K562 (cell line): ENCODE measurements around the gene SPATA31C2. TPM values are rescaled to one million over a fixed set of nuclear protein-coding genes. Genes with fewer than 3 reads are reported as not detected.

ENCODE experiments used
- ATAC-seq: fragments of 200-7000 bp; cut with Tn5 transposase; 3 replicates; pipeline ENCODE4 v1.9.1; 2020; ENCODE audit warnings: moderate library complexity
- BruUV-seq: library from RNA; stranded (reverse); fragments of 400-500 nt; replicated peaks from 2 replicates; lab custom pipeline; 2021; lab: Mats Ljungman, UMichigan
- CTCF ChIA-PET: fragments of 300-600 bp; formaldehyde crosslinking; extraction: SDS; loops from one replicate; lab custom pipeline; 2021; ENCODE audit warnings: low intra/inter-chr PET ratio; lab: Yijun Ruan, JAX
- POLR2A ChIA-PET: fragments of 300-600, 350-650 bp; sonication (Branson Sonifier 250); formaldehyde crosslinking; extraction: SDS; loops from one replicate; lab custom pipeline; 2021; ENCODE audit warnings: antibody characterized with exemption, inconsistent platforms; lab: Yijun Ruan, JAX
- DNase-seq, 4 experiments: peaks; one replicate each; pipeline versions ENCODE4 v3.0.0 to v3.0.0-alpha.2; 2011 to 2018; ENCODE audit warnings: low spot score in 3 of 4, mixed read lengths in 3 of 4; ENCODE audit errors: extremely low read depth in 1 of 4
- FAIRE-seq: peaks from 2 replicates; lab custom pipeline; 2011; peaks lifted over from hg19 to GRCh38; lab: Jason Lieb, UNC
- H2AFZ ChIP-seq: 2 replicates; pipeline ENCODE4 v1.6.0; 2011; ENCODE audit warnings: low read depth, low read length, control low read depth, inconsistent platforms
- H3K27ac ChIP-seq: fragments of 200-600 bp; 3 replicates; pipeline ENCODE4 v1.8.0; 2011; ENCODE audit warnings: low read depth, mild to moderate bottlenecking, control low read depth, inconsistent platforms, low read length, moderate library complexity, mixed read lengths; ENCODE audit errors: extremely low read depth
- H3K27me3 ChIP-seq, 2 experiments: fragments of 300-600 bp in 1 of 2; 2 replicates in 1 of 2; 3 replicates in 1 of 2; pipeline versions ENCODE4 v1.6.0 to v1.8.0; 2011; ENCODE audit warnings: inconsistent platforms in 2 of 2, low read length in 2 of 2, mild to moderate bottlenecking in 1 of 2, mixed read lengths in 1 of 2, moderate library complexity in 1 of 2; ENCODE audit not compliant: control insufficient read depth in 2 of 2, insufficient read depth in 2 of 2
- H3K36me3 ChIP-seq: fragments of 300-600 bp; 3 replicates; pipeline ENCODE4 v1.8.0; 2011; ENCODE audit warnings: mild to moderate bottlenecking, low read length, inconsistent platforms; ENCODE audit not compliant: control insufficient read depth, insufficient read depth
- H3K4me1 ChIP-seq, 2 experiments: fragments of 200-600 bp in 1 of 2; replicated peaks in 1 of 2; 2 replicates in 1 of 2; 3 replicates in 1 of 2; pipeline versions ENCODE4 v1.5.1 to v1.8.0; 2011; ENCODE audit warnings: inconsistent platforms in 2 of 2, low read length in 2 of 2, mild to moderate bottlenecking in 1 of 2, mixed read lengths in 1 of 2, moderate library complexity in 1 of 2; ENCODE audit not compliant: control insufficient read depth in 2 of 2, insufficient read depth in 2 of 2
- H3K4me2 ChIP-seq: 2 replicates; pipeline ENCODE4 v1.6.1; 2011; ENCODE audit warnings: low read length, control low read depth, inconsistent platforms, mixed read lengths; ENCODE audit not compliant: insufficient read depth
- H3K4me3 ChIP-seq: fragments of 200-600 bp; sonication (generic), shearing (Covaris generic); 2 replicates; pipeline ENCODE4 v1.5.1; 2016; ENCODE audit warnings: control low read depth, inconsistent platforms
- H3K79me2 ChIP-seq: fragments of 200-600 bp; 3 replicates; pipeline ENCODE4 v1.8.0; 2011; ENCODE audit warnings: low read length, inconsistent platforms; ENCODE audit not compliant: control insufficient read depth, insufficient read depth
- H3K9ac ChIP-seq, 2 experiments: 2 replicates each; pipeline versions ENCODE4 v1.6.0 to v1.6.1; 2011; ENCODE audit warnings: low read depth in 2 of 2, low read length in 2 of 2, control low read depth in 1 of 2, inconsistent platforms in 1 of 2, mild to moderate bottlenecking in 1 of 2, mixed read lengths in 1 of 2; ENCODE audit not compliant: insufficient read depth in 1 of 2
- H3K9me1 ChIP-seq: one replicate; pipeline ENCODE4 v1.6.0; 2011; ENCODE audit warnings: inconsistent platforms, mild to moderate bottlenecking, low read length, moderate library complexity; ENCODE audit not compliant: control insufficient read depth, insufficient read depth
- H3K9me3 ChIP-seq: replicated peaks from 2 replicates; pipeline ENCODE4 v1.5.1; 2011; ENCODE audit warnings: low read depth, low read length, inconsistent platforms; ENCODE audit not compliant: control insufficient read depth, insufficient read depth
- H4K20me1 ChIP-seq: replicated peaks from 2 replicates; pipeline ENCODE4 v1.6.1; 2011; ENCODE audit warnings: low read length, inconsistent platforms, mixed read lengths; ENCODE audit not compliant: control insufficient read depth, insufficient read depth
- CC2D1A ChIP-seq: fragments of 450-650 bp; IDR thresholded peaks from 2 replicates; pipeline ENCODE4 v1.6.1; 2017; ENCODE audit warnings: mild to moderate bottlenecking
- CCAR2 ChIP-seq: fragments of 200-400 bp; formaldehyde crosslinking; IDR thresholded peaks from 2 replicates; pipeline ENCODE4 v1.6.1; 2017; ENCODE audit warnings: mild to moderate bottlenecking, low read depth, low read length
- COPS2 ChIP-seq: fragments of 450-650 bp; conservative IDR thresholded peaks from 2 replicates; pipeline ENCODE4 v1.6.1; 2016; ENCODE audit warnings: mild to moderate bottlenecking, moderate library complexity
- HOMEZ ChIP-seq: fragments of 250-450 bp; sonication (Bioruptor Pico); IDR thresholded peaks from 2 replicates; pipeline ENCODE4 v1.4.0; 2020; ENCODE audit warnings: mild to moderate bottlenecking, moderate library complexity
- NFYB ChIP-seq: IDR thresholded peaks from 2 replicates; pipeline ENCODE4 v1.6.1; 2011; ENCODE audit warnings: mild to moderate bottlenecking, moderate library complexity; ENCODE audit not compliant: insufficient read length; ENCODE audit errors: extremely low read depth
- RAD21 ChIP-seq, 2 experiments: fragments of 250-450 bp in 1 of 2; fragments of 450-650 bp in 1 of 2; sonication (Bioruptor Pico) in 1 of 2; formaldehyde crosslinking in 1 of 2; IDR thresholded peaks in 1 of 2; conservative IDR thresholded peaks in 1 of 2; 2 replicates each; pipeline versions ENCODE4 v1.4.0 to v1.8.0; 2020 to 2022; ENCODE audit warnings: mild to moderate bottlenecking in 2 of 2, moderate library complexity in 1 of 2
- RBM25 ChIP-seq: fragments of 200-400 bp; formaldehyde crosslinking; IDR thresholded peaks from 2 replicates; pipeline ENCODE4 v1.6.1; 2018; ENCODE audit warnings: low read length, low read depth, moderate library complexity; ENCODE audit not compliant: severe bottlenecking
- SMARCA4 ChIP-seq: fragments of 450-650 bp; IDR thresholded peaks from 2 replicates; pipeline ENCODE4 v1.6.1; 2016
- SMC3 ChIP-seq: conservative IDR thresholded peaks from 2 replicates; pipeline ENCODE4 v1.6.1; 2011; ENCODE audit warnings: low read depth, low read length, improper control_type of control experiment; ENCODE audit not compliant: insufficient read depth
- ZFP30 ChIP-seq: fragments of 250-450 bp; sonication (Bioruptor Pico); IDR thresholded peaks from 2 replicates; pipeline ENCODE4 v1.8.0; 2022; ENCODE audit warnings: moderate library complexity, mild to moderate bottlenecking, inconsistent platforms, borderline replicate concordance
- ZNF41 ChIP-seq: fragments of 250-450 bp; sonication (Bioruptor Pico); conservative IDR thresholded peaks from 2 replicates; pipeline ENCODE4 v1.4.0; 2020; ENCODE audit warnings: mild to moderate bottlenecking
- ZNF551 ChIP-seq: fragments of 250-450 bp; sonication (Bioruptor Pico); IDR thresholded peaks from 2 replicates; pipeline ENCODE4 v1.5.0; 2021; ENCODE audit warnings: mild to moderate bottlenecking, moderate library complexity
- WGBS: fragments of 100-300 bp; shearing (Covaris generic); methylation state at CpG from one replicate; pipeline ENCODE4 v1.1.6; 2016; ENCODE audit warnings: low coverage, mixed read lengths; ENCODE audit not compliant: insufficient coverage; ENCODE audit errors: missing lambda C conversion rate; 5-methylcytosine and 5-hydroxymethylcytosine counted together
- in situ Hi-C: fragments of 300-500 bp; cut with MboI; formaldehyde crosslinking; loops from 4 replicates; pipeline ENCODE4 v1.15.0; 2018; ENCODE audit warnings: inconsistent platforms, mixed read lengths
- intact Hi-C: fragments of 100-400 bp; cut with micrococcal nuclease; formaldehyde crosslinking; loops from 2 replicates; pipeline ENCODE4 v1.14.2; 2022
- polyA plus RNA-seq, 8 experiments: library from polyadenylated mRNA; depleted of rRNA in 4 of 8; stranded (reverse) in 5 of 8; unstranded in 3 of 8; fragments of >200 nt; fragmentation: Nextera tagmentation in 2 of 8; fragmentation: Illumina TruSeq in 1 of 8; extraction: Ambion mirVana in 2 of 8; extraction: Trizol in 1 of 8; gene quantifications; 2 replicates each; pipeline versions ENCODE4 v1.2.1 to v1.2.3, GENCODE V29; 2011 to 2014; ENCODE audit warnings: inconsistent platforms in 1 of 8, missing spikeins in 1 of 8
- total RNA-seq, 7 experiments: library from RNA; depleted of rRNA in 6 of 7; stranded (reverse); fragments of >200 nt in 6 of 7; fragmentation: Illumina TruSeq in 2 of 7; extraction: Trizol in 2 of 7; gene quantifications; 2 replicates each; pipeline versions ENCODE4 v1.2.1 to v1.2.3, GENCODE V29; 2011 to 2021; ENCODE audit warnings: low replicate concordance in 1 of 7
- TF ChIP-seq, protein P1 (sequence below), 3 experiments: IDR thresholded peaks in 2 of 3; conservative IDR thresholded peaks in 1 of 3; 2 replicates each; pipeline ENCODE4 v1.5.1; 2011 to 2012; ENCODE audit warnings: low read length in 3 of 3, mild to moderate bottlenecking in 3 of 3, control low read depth in 2 of 3, improper control_type of control experiment in 1 of 3, inconsistent platforms in 1 of 3, low read depth in 1 of 3, mixed read lengths in 1 of 3, moderate library complexity in 1 of 3; ENCODE audit not compliant: insufficient read depth in 2 of 3

The SPATA31C2 gene
- total and polyA plus RNA-seq, 9 of the 15 experiments (the other 6 are each of a cell fraction or from before 2014, with no cell fraction given): 0.04 to 0.27 (median 0.16) TPM

DNA sequence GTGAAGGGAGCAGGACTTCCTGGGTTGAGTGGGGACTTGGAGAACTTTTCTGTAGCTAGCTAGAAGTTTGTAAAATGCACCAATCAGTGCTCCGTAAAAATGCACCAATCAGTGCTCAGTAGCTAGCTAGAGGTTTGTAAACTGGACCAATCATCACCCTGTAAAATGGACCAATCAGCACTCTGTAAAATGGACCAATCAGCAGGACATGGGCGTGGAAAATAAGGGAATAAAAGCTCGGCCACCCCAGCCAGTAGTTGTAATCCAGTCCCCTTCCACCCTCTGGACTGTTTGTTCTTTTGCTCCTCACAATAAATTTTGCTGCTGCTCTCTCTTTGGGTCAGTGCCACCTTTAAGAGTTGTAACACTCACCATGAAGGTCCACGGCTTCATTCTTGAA lies 29.5 kb downstream of the SPATA31C2 start:
- Histone ChIP-seq H3K9me3 (no peaks in the 10 kb centered on the region), H2AFZ (no peak overlapping the region), H3K4me1 (no peaks in the 10 kb centered on the region; a peak in 1 of 5 replicates), H3K27me3 (0 out of 5 replicates have a peak, but pooled peaks cover 0 to 3% of the 10 kb centered on the region in 2 experiments), H3K27ac (no peak overlapping the region), H3K4me3 (no peak overlapping the region), H3K4me2 (no peak overlapping the region), H3K79me2 (no peaks in the 10 kb centered on the region)
- CTCF ChIA-PET: no interaction called here
- in situ Hi-C loops: no loop called here
- WGBS: 8% methylated on average over 4 of the region's 4 CpGs
- FAIRE-seq: no peak
- no peak for ATAC-seq
- intact Hi-C loops: no loop called here
- DNase-seq: no peak
- no TSS peak for BruUV-seq
- peak; percentile 15 for TF ChIP-seq RBM25
- TF ChIP-seq SMARCA4: no peak
- peak; percentile 70 for TF ChIP-seq NFYB
- TF ChIP-seq, all 486 proteins: peak for 2
- Histone ChIP-seq H4K20me1 (no peaks in the 10 kb centered on the region), H3K36me3 (no peaks in the 10 kb centered on the region), H3K9me1 (no peaks in the 10 kb centered on the region), H3K9ac (no peak overlapping the region)
- POLR2A ChIA-PET: interaction anchor here (0.5 kb wide), 1 partner anchor 39 kb away, joined by 3 read pairs; no protein-coding TSS in a partner anchor

DNA sequence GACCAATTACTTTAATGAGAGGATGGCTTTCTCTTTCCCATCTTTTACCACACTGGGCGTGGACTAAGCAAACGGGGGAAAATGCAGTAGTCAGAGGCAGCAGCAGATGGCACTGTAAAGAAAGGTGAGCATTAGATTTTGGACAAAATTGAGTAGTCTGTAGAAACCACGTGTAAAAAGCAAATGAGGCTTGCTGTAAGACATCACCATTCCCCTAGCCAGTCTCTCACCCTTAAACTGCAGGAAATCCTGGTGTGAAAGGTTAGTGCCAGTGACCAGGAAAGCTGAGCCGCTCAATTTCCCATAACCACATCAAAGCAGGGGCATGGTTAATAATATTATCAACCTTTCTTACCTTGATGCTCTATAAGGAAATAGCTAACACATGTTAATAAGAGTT lies 31.8 kb downstream of the SPATA31C2 start:
- WGBS: 7% methylated on average over 4 of the region's 4 CpGs
- Histone ChIP-seq H3K79me2 (no peaks in the 10 kb centered on the region), H3K4me1 (no peaks in the 10 kb centered on the region), H3K27ac (no peak overlapping the region), H4K20me1 (no peaks in the 10 kb centered on the region), H3K4me3 (no peak overlapping the region), H3K4me2 (no peak overlapping the region), H3K9me3 (no peaks in the 10 kb centered on the region), H3K36me3 (no peaks in the 10 kb centered on the region), H3K9me1 (no peaks in the 10 kb centered on the region), H3K27me3 (no peaks in the 10 kb centered on the region), H2AFZ (no peak overlapping the region), H3K9ac (no peak overlapping the region)
- peak; percentile 37 for FAIRE-seq
- in situ Hi-C loops (no loop called here), intact Hi-C loops (no loop called here)
- CTCF ChIA-PET: no interaction called here
- POLR2A ChIA-PET: no interaction called here
- DNase-seq: no peak
- TF ChIP-seq ZNF551 (CRISPR knock-in tag): no peak
- no peak for TF ChIP-seq CCAR2
- no peak for TF ChIP-seq ZFP30
- TF ChIP-seq ZNF41 (CRISPR knock-in tag): no peak
- TF ChIP-seq, protein P1, sequence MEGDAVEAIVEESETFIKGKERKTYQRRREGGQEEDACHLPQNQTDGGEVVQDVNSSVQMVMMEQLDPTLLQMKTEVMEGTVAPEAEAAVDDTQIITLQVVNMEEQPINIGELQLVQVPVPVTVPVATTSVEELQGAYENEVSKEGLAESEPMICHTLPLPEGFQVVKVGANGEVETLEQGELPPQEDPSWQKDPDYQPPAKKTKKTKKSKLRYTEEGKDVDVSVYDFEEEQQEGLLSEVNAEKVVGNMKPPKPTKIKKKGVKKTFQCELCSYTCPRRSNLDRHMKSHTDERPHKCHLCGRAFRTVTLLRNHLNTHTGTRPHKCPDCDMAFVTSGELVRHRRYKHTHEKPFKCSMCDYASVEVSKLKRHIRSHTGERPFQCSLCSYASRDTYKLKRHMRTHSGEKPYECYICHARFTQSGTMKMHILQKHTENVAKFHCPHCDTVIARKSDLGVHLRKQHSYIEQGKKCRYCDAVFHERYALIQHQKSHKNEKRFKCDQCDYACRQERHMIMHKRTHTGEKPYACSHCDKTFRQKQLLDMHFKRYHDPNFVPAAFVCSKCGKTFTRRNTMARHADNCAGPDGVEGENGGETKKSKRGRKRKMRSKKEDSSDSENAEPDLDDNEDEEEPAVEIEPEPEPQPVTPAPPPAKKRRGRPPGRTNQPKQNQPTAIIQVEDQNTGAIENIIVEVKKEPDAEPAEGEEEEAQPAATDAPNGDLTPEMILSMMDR (IDR thresholded peaks at IDR 0.05 in 2 of 3, conservative IDR thresholded peaks at IDR 0.05 in 1 of 3; ENCODE audit: insufficient read depth in 2 of 3, low read depth in 1 of 3, low read length in 3 of 3): peak in 2 of 3 experiments; percentile 23 to 35; a peak in 2 of 6 replicates
- peak; percentile 13 to 19; a peak in 1 of 4 replicates for TF ChIP-seq RAD21 (CRISPR knock-in tag; conservative IDR thresholded peaks at IDR 0.05 in 1 of 2, IDR thresholded peaks at IDR 0.05 in 1 of 2)
- no peak for TF ChIP-seq SMC3
- no peak for TF ChIP-seq HOMEZ (CRISPR knock-in tag)
- TF ChIP-seq CC2D1A: no peak
- no peak for TF ChIP-seq COPS2
- BruUV-seq: no TSS peak
- ATAC-seq: no peak
